GM12892 (cell line): ENCODE data around the gene PRRT1B.
"Not testable (repeated sequence)": the region's sequence is repeated elsewhere in the genome, so short reads cannot be mapped to it uniquely, and the experiment has no call there.

Source experiments
- DNase-seq: peaks from one replicate; pipeline ENCODE4 v3.0.0; 2011; ENCODE audit not compliant: insufficient read length
- FAIRE-seq: peaks from 2 replicates; lab custom pipeline; 2011; peaks lifted over from hg19 to GRCh38; lab: Jason Lieb, UNC
- POLR2A ChIP-seq: IDR thresholded peaks from 2 replicates; pipeline ENCODE4 v1.6.1; 2011; ENCODE audit warnings: low read depth, low read length, control low read depth
- POLR2AphosphoS5 ChIP-seq: IDR thresholded peaks from 2 replicates; pipeline ENCODE4 v1.6.1; 2011; ENCODE audit warnings: low read depth, low read length, control low read depth
- TAF1 ChIP-seq: IDR thresholded peaks from 2 replicates; pipeline ENCODE4 v1.6.1; 2011; ENCODE audit warnings: low read depth, mild to moderate bottlenecking, control low read depth, low read length, borderline replicate concordance

PRRT1B gene

DNA sequence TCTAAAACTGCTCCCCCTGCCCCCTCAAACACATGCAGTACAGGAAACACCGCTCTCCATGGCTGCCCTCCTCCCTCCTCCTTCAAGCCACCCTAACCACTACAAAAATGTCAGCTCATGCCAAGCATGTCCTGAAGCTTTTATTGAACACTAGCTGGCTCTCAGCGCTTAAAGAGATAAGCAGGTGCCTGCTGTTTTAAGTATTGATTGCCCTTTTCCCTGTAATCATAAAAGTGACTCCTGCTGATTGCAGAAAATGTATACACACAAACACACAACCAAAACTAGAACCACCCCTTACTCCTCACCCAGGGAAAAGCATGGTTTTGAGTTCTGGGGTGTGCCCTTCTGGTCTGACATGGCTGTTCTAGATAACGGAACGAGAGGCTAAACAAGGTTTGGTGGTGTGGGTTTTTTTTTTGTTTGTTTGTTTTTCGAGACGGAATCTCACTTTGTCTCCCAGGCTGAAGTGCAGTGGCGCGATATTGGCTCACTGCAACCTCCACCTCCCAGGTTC, 10.5 kb upstream of the PRRT1B start:
- DNase-seq (no peak), FAIRE-seq (no peak)
- TF ChIP-seq POLR2A (no peak), TAF1 (no peak), POLR2AphosphoS5 (no peak)

DNA sequence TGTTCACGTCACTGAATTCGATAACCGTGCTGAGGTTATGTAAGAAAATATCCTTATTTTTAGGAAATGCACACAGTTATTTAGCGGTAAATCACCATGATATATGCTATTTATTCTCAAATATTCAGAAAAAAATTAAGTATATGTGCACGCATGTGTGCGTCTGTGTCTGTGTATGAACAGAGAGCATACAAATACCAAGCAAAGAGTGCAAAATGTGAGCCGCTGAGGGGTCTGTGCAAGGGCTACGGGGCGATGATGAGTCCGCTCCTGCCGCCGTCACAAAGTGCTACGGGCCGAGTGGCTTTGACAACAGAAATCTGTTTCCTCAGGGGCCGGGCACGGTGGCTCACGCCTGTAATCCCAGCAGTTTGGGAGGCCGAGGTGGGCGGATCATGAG, 7.4 kb upstream of the PRRT1B start:
- no peak for FAIRE-seq
- DNase-seq, result no peak
- TF ChIP-seq POLR2A (no peak), POLR2AphosphoS5 (no peak), TAF1 (no peak)

DNA sequence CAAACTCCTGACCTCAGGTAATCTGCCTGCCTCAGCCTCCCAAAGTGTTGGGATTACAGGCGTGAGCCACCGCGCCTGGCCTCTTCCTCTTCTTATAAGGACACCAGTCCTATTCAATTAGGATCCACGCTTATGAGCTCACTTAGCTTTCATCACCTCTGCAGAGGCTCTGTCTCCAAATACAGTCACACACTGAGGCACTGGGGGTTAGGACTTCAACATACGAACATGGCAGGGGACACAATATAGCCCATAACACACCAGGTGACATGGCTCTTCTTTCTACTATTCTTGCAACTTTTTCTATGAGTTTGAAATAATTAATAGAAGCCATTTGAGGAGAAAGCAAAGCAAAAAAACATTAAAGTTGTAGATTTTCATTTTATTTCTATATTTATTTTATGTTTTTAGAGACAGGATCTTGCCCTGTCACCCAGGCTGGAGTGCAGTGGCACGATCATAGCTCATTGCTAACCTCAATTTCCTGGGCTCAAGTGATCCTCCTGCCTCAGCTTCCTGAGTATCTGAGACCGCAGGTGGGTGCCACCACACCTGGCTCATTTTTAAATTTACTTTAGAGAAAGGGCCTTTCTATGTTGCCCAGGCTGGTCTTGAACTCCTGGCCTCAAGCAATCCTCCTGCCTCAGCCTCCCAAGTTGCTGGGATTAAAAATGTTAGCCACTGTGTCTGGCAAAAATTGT, 6.0 kb upstream of the PRRT1B start:
- TF ChIP-seq TAF1 (no peak), POLR2AphosphoS5 (no peak), POLR2A (no peak)
- FAIRE-seq (no peak), DNase-seq (no peak)

DNA sequence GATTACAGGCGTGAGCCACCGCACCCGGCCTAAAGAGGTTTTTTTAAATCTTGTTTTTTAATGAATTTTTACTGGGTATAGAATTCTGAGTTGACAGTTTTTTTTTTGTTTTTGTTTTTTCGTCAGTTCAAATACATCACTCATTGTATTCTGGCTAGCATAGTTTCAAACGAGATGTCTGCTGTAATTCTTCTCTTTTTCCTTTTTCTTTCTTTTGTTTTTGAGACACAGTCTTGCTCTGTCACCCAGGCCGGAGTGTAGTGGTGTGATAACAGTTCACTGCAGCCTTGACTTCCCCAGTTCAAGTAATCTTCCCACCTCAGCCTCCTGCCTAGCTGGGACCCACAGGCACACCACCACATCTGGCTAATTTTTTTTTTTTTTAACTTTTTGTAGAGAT, 2.2 kb upstream of the PRRT1B start:
- TF ChIP-seq POLR2A (no peak), TAF1 (no peak), POLR2AphosphoS5 (no peak)
- no peak for DNase-seq
- FAIRE-seq, result no peak

DNA sequence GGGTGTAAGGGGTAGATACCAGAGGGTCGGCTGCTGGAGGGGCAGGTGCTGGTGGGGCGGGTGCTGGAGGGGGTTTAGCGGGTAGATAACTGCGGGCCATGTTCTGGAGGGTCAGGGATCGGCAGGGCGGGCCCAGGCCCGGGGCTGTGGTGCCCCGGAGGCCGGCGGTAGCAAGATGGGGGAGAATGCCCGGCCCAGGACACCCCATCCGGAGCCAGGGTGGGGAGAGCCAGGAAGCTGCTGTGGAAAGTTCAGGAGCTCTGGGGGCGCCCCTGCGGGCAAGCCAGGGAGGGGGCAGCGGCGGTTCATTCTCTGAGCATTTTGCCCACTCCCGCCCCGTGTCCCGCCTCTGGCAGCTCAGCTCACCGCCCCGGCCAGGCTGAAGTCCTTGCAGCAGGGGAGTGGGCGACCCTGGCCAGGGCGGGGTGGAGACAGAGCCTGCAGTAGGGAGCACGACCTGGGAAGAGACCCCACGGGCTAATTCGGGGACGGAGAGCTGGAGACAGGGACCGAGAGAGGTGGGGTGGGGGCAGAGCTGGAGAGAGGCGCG, 538 bp downstream of the PRRT1B start:
- DNase-seq, result no peak
- FAIRE-seq, result no peak
- TF ChIP-seq TAF1 (no peak), POLR2AphosphoS5 (no peak), POLR2A (no peak)

DNA sequence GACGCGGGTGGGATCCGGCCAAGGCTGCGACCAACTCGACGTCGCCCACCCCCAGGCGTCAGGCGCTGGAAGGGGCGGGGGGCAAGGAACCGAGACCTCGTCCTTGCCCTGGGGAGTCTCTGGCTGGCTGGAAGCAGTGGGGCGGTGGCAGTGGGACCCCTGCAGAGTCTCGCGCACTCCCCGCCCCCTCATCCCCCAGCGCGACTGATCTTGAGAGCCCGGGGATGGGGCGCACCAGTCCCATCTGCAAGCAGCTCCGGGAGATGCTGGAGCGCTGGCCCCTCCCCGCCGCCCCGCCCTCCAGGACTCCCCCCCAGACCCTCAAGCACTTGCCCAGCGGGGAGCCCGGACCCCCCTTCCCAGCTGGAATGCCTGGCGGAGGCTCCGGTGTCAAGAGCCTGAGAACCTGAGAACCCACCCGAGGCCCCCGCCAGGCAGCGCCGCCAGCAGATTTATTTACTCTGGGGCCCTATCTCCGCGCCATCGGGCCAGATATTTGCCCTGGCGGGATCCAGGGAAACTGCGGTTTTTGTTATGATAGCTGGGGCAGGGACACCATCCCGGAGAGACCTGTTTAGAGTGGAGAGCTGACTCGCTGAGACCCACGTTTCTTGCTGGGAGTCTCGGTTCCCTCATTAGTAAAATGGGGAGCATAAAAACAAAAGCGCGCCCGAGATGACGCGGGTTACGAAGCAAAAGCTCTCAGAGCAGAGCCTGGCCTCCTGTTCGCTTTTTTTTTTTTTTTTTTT, 1.2 kb downstream of the PRRT1B start:
- FAIRE-seq, result no peak
- no peak for TF ChIP-seq POLR2AphosphoS5
- TF ChIP-seq POLR2A, result no peak
- no peak for TF ChIP-seq TAF1
- no peak for DNase-seq

DNA sequence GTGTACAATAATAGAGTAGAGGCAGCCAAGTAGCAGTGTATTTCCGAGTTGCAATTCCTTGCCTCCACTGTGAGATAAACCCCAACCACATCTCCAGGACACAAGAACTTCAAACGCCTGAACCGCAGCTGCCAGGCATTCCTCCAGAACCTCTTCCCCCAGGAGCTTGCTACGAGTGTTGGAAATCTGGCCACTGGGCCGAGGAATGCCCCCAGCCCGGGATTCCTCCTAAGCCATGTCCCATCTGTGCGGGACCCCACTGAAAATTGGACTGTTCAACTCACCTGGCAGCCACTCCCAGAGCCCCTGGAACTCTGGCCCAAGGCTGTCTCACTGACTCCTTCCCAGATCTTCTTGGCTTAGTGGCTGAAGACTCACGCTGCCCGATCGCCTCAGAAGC, 3.9 kb downstream of the PRRT1B start:
- DNase-seq, FAIRE-seq: not testable (repeated sequence)

DNA sequence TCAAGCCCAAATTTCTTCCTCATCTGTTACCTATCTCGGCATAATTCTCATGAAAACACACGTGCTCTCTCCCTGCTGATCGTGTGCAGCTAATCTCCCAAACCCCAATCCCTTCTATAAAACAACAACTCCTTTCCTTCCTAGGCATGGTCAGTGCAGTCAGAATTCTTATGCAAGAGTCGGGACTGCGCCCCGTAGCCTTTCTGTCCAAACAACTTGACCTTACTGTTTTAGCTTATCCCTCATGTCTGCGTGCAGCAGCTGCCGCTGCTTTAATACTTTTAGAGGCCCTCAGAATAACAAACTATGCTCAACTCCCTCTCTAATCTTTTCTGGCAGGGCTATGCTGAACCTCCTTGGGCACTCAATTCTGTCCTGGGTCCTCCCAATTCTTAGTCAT, 5.1 kb downstream of the PRRT1B start:
- FAIRE-seq, DNase-seq: not testable (repeated sequence)

DNA sequence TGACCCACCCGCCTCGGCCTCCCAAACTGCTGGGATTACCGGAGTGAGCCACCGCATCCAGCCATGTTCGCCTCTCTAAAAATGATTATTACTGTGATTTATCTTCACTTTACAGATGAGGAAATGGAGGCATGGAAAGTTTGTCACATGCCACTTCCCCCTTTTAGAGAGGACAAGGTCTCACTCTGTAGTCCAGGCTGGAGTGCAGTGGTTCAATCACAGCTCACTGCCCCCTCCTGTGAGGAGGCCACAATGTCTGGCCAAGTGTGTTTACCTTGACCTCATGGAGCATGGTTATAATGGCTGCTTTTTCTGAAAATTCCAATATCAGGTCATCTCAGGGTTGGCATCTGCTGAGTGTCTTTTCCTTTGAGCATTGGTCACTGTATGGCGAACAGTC, 6.7 kb downstream of the PRRT1B start:
- DNase-seq (no peak), FAIRE-seq (no peak)
- TF ChIP-seq TAF1 (no peak), POLR2A (no peak), POLR2AphosphoS5 (no peak)

DNA sequence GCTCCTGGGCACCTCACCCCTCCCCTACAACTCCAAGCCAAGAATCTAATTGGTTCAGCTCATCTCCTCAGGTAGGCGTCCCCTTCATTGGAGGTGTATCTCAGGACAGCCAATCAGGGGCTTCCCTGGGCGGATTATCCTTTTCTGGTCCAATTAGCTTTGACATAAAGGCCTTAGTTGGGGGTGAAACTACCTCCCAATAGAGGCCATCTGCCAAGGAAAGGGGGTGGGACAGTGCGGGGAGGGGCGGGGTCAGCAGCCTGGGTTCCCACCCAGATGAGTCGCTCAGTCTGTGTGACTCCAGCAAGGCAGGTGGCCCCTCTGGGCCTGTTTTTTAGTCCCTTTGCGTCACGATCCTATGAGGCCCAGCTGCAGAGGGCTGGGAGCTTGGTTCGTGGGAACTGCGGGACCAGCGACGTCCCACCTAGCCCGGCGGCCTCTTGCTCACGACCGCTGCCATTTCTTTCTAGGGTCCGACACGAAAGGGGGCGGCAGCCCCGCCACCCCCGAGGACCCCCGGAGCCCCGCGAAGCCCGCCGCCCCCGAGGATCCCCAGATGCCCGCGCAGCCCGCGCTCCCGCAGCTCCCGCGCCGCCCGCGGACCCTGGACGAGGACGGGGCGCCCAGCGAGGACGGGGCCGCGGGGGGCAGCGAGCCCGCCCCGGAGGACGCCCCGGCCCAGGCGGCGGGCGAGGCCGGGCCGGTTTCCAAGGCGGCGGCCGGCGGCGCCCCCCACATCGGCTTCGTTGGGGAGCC, 8.9 kb downstream of the PRRT1B start:
- FAIRE-seq, result no peak
- DNase-seq, result no peak
- TF ChIP-seq TAF1 (no peak), POLR2AphosphoS5 (no peak), POLR2A (no peak)

DNA sequence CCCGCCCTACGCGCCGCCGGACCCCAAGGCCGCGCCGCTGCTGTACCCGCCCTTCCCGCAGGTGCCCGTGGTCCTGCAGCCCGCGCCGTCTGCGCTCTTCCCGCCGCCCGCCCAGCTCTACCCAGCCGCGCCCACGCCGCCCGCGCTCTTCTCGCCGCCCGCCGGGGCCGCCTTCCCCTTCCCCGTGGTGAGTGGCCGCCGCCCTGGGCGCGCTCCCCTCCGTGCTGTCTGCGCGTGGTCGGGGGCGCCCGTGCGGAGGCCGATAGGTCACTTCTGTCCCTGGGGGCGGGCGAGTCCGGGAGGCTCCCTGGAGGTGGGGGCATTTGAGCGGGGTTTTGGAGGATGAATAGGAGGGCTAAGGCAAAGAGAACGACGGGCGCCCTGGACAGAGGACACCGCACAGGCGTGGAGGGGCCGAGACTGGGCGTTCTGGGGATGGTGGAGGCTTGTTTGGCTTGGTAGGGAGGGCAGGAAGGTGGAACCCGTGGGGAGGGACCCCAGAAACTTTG, 9.6 kb downstream of the PRRT1B start:
- DNase-seq (no peak), FAIRE-seq (no peak)
- TF ChIP-seq POLR2A, result no peak
- TF ChIP-seq TAF1, result no peak
- TF ChIP-seq POLR2AphosphoS5, result no peak

DNA sequence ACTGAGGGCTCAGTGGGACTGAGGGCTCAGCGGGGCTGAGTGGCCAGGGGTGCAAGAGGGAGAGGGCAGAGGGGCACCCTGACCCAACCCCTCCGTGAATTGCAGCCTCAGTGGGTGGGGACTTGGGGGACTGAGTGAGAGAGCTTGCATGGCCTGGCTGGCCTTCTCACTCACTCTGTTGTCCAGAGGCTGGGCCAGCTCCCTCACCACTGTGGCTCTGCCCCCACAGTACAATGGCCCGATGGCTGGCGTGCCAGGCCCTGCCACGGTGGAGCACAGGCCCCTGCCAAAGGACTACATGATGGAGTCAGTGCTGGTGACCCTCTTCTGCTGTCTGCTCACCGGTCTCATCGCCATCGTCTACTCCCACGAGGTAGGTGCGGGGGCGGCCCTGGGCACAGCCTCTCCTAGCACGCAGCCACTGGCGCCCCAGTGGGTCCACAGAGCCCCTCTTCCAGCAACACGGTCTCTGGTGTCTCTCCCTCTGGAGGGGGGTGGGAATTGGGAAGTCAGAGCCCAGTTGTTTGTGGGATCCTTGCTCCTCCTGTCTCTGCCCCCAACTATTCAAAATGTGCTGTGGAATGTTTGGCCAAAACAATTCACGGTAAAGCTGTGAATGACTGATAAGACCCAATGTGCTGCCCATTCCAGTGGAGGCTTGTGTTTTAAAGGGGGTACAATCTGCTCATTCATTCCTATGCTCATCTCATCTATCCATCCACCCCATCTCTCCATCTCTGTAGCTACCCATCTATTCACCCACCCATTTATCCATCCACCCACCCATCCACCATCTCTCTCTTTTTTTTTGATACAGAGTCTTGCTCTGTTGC, 10.7 kb downstream of the PRRT1B start:
- no peak for TF ChIP-seq POLR2AphosphoS5
- no peak for TF ChIP-seq POLR2A
- no peak for TF ChIP-seq TAF1
- no peak for DNase-seq

More for the DNA sequence above, 10.7 kb downstream of the PRRT1B start:
- no peak for FAIRE-seq
